ENCODE data around the gene SUSD4.

Gene SUSD4

DNA sequence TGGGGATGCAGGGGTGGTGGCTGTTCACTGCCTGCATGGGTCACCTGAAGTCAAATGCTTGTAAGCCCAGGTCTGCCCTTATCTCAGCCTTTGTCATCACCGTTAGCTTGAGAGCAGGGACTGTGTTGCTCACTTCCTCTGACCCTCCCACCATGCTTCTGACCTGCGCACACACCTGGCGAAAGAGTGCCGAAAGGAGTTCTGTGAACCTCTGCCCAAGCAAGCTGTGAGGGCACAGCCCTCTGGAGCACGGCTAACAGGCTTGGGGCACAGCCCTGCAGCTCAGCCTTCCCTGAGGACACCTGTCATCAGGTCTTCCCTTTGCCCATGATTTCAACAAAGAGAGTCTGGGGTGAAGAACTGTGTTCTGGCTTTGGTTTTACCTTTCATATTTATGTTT is 93.8 kb downstream of the SUSD4 start:
- Histone ChIP-seq H3K4me1 (ENCODE audit: control insufficient read depth, insufficient read depth, low read length, unreplicated experiment) (no peaks in the 10 kb centered on the region), H3K27me3 (ENCODE audit: insufficient read depth, low read length) (peaks cover 61% of the 10 kb centered on the region), H3K4me3 (ENCODE audit: low read depth, low read length) (no peak overlapping the region), H3K79me2 (ENCODE audit: control insufficient read depth, insufficient read depth, low read length, unreplicated experiment) (no peaks in the 10 kb centered on the region), H3K36me3 (ENCODE audit: insufficient read depth, low read length) (no peaks in the 10 kb centered on the region), H3K27ac (ENCODE audit: low read depth, low read length) (no peak overlapping the region), H2AFZ (ENCODE audit: low read length, unreplicated experiment) (no peak overlapping the region)

GRCh38 chr1:223269006-223269405 is 95.0 kb downstream of the SUSD4 start:
- Histone ChIP-seq H3K79me2 (ENCODE audit: control insufficient read depth, insufficient read depth, low read length, unreplicated experiment) (no peaks in the 10 kb centered on the region), H2AFZ (ENCODE audit: low read length, unreplicated experiment) (no peak overlapping the region), H3K4me1 (ENCODE audit: control insufficient read depth, insufficient read depth, low read length, unreplicated experiment) (no peaks in the 10 kb centered on the region), H3K27ac (ENCODE audit: low read depth, low read length) (no peak overlapping the region), H3K4me3 (ENCODE audit: low read depth, low read length) (no peak overlapping the region), H3K36me3 (ENCODE audit: insufficient read depth, low read length) (no peaks in the 10 kb centered on the region), H3K27me3 (ENCODE audit: insufficient read depth, low read length) (peaks cover 73% of the 10 kb centered on the region)

DNA sequence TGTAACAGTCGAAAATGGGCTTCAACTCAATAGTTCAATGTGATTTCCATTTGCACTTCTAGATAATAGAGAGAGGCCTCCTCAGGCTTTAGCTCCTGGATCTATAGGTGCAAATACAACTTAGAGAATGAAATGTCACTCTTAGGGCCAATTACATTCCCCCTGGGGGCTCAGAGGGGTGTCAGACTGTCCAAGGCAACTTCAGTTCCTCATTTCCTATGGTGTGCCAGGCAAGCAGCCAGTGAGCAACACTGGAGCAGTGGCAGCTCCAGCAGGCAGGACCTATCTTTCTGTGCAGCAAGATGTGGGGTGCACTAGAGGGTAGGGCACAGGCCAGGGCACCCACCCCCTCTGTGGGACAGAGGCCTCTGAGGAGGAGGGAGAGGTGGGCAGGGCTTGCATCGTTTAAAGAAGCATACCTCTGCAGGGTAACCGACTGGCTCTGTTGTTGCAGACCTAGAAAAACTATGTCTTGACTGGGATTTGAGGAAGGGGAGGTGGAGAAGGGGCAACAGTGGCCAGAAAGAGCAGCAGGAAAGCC is 97.3 kb downstream of the SUSD4 start:
- Histone ChIP-seq H3K27ac (ENCODE audit: low read depth, low read length) (no peak overlapping the region), H3K4me1 (ENCODE audit: control insufficient read depth, insufficient read depth, low read length, unreplicated experiment) (no peaks in the 10 kb centered on the region), H3K79me2 (ENCODE audit: control insufficient read depth, insufficient read depth, low read length, unreplicated experiment) (no peaks in the 10 kb centered on the region), H3K36me3 (ENCODE audit: insufficient read depth, low read length) (no peaks in the 10 kb centered on the region), H3K4me3 (ENCODE audit: low read depth, low read length) (no peak overlapping the region), H3K27me3 (ENCODE audit: insufficient read depth, low read length) (peaks cover 81% of the 10 kb centered on the region), H2AFZ (ENCODE audit: low read length, unreplicated experiment) (no peak overlapping the region)

DNA sequence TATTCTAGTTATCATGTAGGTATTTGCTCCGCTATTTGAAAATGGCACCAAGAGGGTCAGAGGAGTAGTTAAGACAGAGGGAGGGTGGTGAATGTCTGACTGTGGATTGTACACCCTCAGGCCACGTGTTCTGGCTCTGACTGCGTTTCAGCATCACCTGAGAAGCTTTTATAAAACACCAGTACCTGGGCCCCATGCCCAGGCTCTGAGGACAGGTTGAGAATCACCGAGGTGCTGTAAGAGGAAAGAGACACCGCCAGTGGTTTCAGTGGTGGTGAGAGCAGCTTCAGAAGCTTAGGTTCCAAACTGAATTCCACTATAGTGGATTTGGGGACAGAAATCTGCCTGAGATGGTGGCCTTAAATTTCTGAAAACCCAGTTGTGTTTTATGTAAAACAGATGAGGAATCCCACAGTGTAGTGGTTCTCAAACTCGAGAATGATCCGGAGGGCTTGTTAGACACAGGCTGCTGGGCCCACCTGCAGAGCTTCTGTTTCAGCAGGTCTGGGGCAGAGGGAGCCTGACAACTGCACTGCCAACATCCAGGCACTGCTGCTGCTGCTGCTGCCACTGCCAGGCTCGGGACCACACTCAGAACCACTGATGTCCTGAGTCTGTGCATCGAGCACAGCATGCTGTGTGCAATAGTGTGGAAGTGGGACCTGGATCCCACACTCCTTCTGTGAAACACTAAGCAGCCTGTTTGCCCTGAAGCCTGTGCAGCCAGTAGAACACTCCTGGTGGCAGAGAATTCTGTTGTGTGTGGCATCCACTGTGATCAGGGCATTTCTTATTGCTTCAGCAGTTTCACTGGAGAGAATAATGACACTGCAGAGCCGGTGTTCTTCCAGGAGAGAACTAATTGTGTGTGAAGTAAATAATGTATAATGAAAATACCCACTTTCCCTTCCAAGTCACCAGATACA is 98.7 kb downstream of the SUSD4 start:
- Histone ChIP-seq H3K4me1 (ENCODE audit: control insufficient read depth, insufficient read depth, low read length, unreplicated experiment) (no peaks in the 10 kb centered on the region), H3K36me3 (ENCODE audit: insufficient read depth, low read length) (no peaks in the 10 kb centered on the region), H2AFZ (ENCODE audit: low read length, unreplicated experiment) (no peak overlapping the region), H3K27me3 (ENCODE audit: insufficient read depth, low read length) (peaks cover 78% of the 10 kb centered on the region), H3K27ac (ENCODE audit: low read depth, low read length) (no peak overlapping the region), H3K4me3 (ENCODE audit: low read depth, low read length) (no peak overlapping the region), H3K79me2 (ENCODE audit: control insufficient read depth, insufficient read depth, low read length, unreplicated experiment) (no peaks in the 10 kb centered on the region)

- Histone ChIP-seq H3K36me3 (ENCODE audit: insufficient read depth, low read length) (no peaks in the 10 kb centered on the region), H3K27ac (ENCODE audit: low read depth, low read length) (no peak overlapping the region), H3K79me2 (ENCODE audit: control insufficient read depth, insufficient read depth, low read length, unreplicated experiment) (no peaks in the 10 kb centered on the region), H3K27me3 (ENCODE audit: insufficient read depth, low read length) (peaks cover 71% of the 10 kb centered on the region), H2AFZ (ENCODE audit: low read length, unreplicated experiment) (no peak overlapping the region), H3K4me1 (ENCODE audit: control insufficient read depth, insufficient read depth, low read length, unreplicated experiment) (no peaks in the 10 kb centered on the region), H3K4me3 (ENCODE audit: low read depth, low read length) (no peak overlapping the region)
Observed at GRCh38 chr1:223264529-223264928, 99.4 kb downstream of the SUSD4 start.

GRCh38 chr1:223261914-223262313 is 102.1 kb downstream of the SUSD4 start:
- H3K36me3 ChIP-seq (ENCODE audit: insufficient read depth, low read length) = no peaks in the 10 kb centered on the region
- H3K79me2 ChIP-seq (ENCODE audit: control insufficient read depth, insufficient read depth, low read length, unreplicated experiment) = no peaks in the 10 kb centered on the region
- H3K4me3 ChIP-seq (ENCODE audit: low read depth, low read length) = no peak overlapping the region
- H2AFZ ChIP-seq (ENCODE audit: low read length, unreplicated experiment) = no peak overlapping the region
- no peaks in the 10 kb centered on the region for H3K4me1 ChIP-seq (ENCODE audit: control insufficient read depth, insufficient read depth, low read length, unreplicated experiment)
- no peak overlapping the region for H3K27ac ChIP-seq (ENCODE audit: low read depth, low read length)
- H3K27me3 ChIP-seq (ENCODE audit: insufficient read depth, low read length) = peaks cover 57% of the 10 kb centered on the region

DNA sequence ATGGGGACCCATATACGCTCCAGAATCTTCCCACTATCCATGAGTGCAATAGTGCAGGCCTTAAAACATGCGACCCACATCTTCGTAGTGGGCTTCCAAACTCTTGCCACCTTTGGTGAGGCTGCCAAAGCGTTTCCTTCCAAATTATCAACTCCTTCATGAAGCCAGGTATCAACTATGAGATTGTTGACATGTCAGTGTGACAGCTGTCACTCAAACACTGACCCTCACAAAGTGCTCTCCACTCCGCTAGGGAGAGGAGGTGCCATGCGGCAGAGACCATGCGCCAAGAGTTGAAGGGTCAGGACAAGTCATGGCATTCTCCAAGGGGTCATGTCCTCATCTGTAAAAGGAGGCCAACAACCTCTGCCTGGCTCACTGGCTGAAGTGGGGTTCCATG is 103.3 kb downstream of the SUSD4 start:
- H3K4me1 ChIP-seq (ENCODE audit: control insufficient read depth, insufficient read depth, low read length, unreplicated experiment) = no peaks in the 10 kb centered on the region
- no peak overlapping the region for H2AFZ ChIP-seq (ENCODE audit: low read length, unreplicated experiment)
- peaks cover 50% of the 10 kb centered on the region for H3K27me3 ChIP-seq (ENCODE audit: insufficient read depth, low read length)
- no peaks in the 10 kb centered on the region for H3K79me2 ChIP-seq (ENCODE audit: control insufficient read depth, insufficient read depth, low read length, unreplicated experiment)
- no peaks in the 10 kb centered on the region for H3K36me3 ChIP-seq (ENCODE audit: insufficient read depth, low read length)
- no peak overlapping the region for H3K27ac ChIP-seq (ENCODE audit: low read depth, low read length)
- no peak overlapping the region for H3K4me3 ChIP-seq (ENCODE audit: low read depth, low read length)

DNA sequence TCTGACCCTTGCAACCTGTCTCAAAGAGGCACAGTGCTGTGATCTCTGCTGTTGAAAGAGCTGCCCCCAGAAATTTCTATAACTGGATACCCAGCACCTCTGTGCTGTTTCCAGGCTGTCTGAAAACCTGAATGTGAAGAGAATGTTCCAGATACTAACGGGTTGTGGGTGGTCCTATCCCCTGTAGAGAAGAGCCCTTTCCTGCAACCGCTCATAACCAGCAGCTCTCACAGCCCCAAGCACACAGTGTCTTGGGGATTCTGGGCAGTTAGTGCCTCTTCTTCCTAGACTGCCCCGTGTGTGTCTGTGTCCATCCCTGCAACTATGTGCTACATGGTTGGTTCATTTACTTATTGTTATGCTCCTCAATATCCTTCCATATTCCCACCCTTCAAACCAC is 104.5 kb downstream of the SUSD4 start:
- H3K79me2 ChIP-seq (ENCODE audit: control insufficient read depth, insufficient read depth, low read length, unreplicated experiment) = no peaks in the 10 kb centered on the region
- no peak overlapping the region for H3K4me3 ChIP-seq (ENCODE audit: low read depth, low read length)
- no peak overlapping the region for H2AFZ ChIP-seq (ENCODE audit: low read length, unreplicated experiment)
- H3K27ac ChIP-seq (ENCODE audit: low read depth, low read length) = no peak overlapping the region
- no peaks in the 10 kb centered on the region for H3K36me3 ChIP-seq (ENCODE audit: insufficient read depth, low read length)
- H3K27me3 ChIP-seq (ENCODE audit: insufficient read depth, low read length) = peaks cover 44% of the 10 kb centered on the region
- no peaks in the 10 kb centered on the region for H3K4me1 ChIP-seq (ENCODE audit: control insufficient read depth, insufficient read depth, low read length, unreplicated experiment)

GRCh38 chr1:223258751-223259198 is 105.2 kb downstream of the SUSD4 start:
- Histone ChIP-seq H2AFZ (ENCODE audit: low read length, unreplicated experiment) (no peak overlapping the region), H3K36me3 (ENCODE audit: insufficient read depth, low read length) (no peaks in the 10 kb centered on the region), H3K27ac (ENCODE audit: low read depth, low read length) (no peak overlapping the region), H3K4me1 (ENCODE audit: control insufficient read depth, insufficient read depth, low read length, unreplicated experiment) (no peaks in the 10 kb centered on the region), H3K27me3 (ENCODE audit: insufficient read depth, low read length) (peaks cover 44% of the 10 kb centered on the region), H3K4me3 (ENCODE audit: low read depth, low read length) (no peak overlapping the region), H3K79me2 (ENCODE audit: control insufficient read depth, insufficient read depth, low read length, unreplicated experiment) (no peaks in the 10 kb centered on the region)

DNA sequence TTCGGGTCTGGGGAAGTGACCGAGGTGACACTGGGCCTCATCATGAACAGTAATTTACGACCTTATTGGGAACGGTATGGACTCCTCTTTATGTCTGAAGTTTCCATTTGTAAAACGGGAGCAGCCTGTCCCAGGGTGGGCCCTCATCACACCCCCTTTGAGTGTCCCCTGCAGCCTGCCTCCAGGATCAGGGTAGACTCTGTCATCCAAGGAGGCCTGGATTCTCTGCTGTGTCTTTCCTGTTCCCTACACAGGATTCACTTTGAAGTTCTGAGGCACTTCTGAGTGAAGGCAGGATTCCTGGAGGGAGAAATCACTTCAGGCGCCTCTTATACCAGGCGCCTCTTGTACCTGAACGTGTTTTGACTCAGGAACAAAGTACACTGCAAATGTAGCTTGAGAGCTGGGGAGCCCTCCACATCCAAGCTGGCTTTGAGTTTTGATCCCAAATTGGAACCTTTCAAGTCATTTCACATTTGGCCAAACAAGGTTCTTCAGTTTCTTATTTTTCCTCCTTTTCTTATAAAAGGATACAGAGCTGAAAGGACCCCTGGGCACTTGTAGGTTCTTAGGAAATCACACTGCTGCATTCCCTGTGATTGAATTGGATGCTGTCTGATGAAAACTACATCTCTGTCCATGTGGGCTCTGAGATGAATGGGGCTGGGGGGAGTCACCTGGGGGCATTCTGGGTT is 106.0 kb downstream of the SUSD4 start:
- H3K27me3 ChIP-seq (ENCODE audit: insufficient read depth, low read length) = peaks cover 44% of the 10 kb centered on the region
- H3K27ac ChIP-seq (ENCODE audit: low read depth, low read length) = no peak overlapping the region
- H3K79me2 ChIP-seq (ENCODE audit: control insufficient read depth, insufficient read depth, low read length, unreplicated experiment) = no peaks in the 10 kb centered on the region
- no peak overlapping the region for H2AFZ ChIP-seq (ENCODE audit: low read length, unreplicated experiment)
- H3K36me3 ChIP-seq (ENCODE audit: insufficient read depth, low read length) = no peaks in the 10 kb centered on the region
- H3K4me3 ChIP-seq (ENCODE audit: low read depth, low read length) = no peak overlapping the region
- H3K4me1 ChIP-seq (ENCODE audit: control insufficient read depth, insufficient read depth, low read length, unreplicated experiment) = no peaks in the 10 kb centered on the region

All from ACC112 (cell line).